Neural cell (in vitro differentiated cells): ENCODE measurements around the gene LMAN2L. TPM values are rescaled to one million over a fixed set of nuclear protein-coding genes. Genes with fewer than 3 reads are reported as not detected.

Experiments
- H2AFZ ChIP-seq: fragments of 200-600, 300-800 bp; sonication (generic), shearing (Covaris generic); 2 replicates; pipeline ENCODE4 v1.6.0; 2014; ENCODE audit warnings: low read depth, mild to moderate bottlenecking, antibody characterized with exemption, low read length, moderate library complexity
- H3F3A ChIP-seq: fragments of 200-600 bp; shearing (Covaris generic); 2 replicates; pipeline ENCODE4 v1.6.1; 2016; ENCODE audit warnings: mild to moderate bottlenecking, moderate library complexity, mixed read lengths, antibody characterized with exemption, low read length; ENCODE audit not compliant: insufficient read depth, poor library complexity, severe bottlenecking
- H3K27ac ChIP-seq: fragments of 200-600, 300-800 bp; sonication (generic), shearing (Covaris generic); 2 replicates; pipeline ENCODE4 v1.5.1; 2014; ENCODE audit warnings: mild to moderate bottlenecking, low read length, moderate library complexity
- H3K27me3 ChIP-seq: fragments of 300-800, 200-600 bp; sonication (generic), shearing (Covaris generic); 2 replicates; pipeline ENCODE4 v1.6.0; 2014; ENCODE audit warnings: mild to moderate bottlenecking, low read depth, low read length, moderate library complexity; ENCODE audit not compliant: insufficient read depth
- H3K36me3 ChIP-seq: fragments of 300-800, 200-600 bp; sonication (generic), shearing (Covaris generic); 2 replicates; pipeline ENCODE4 v1.5.1; 2014; ENCODE audit warnings: mild to moderate bottlenecking, antibody characterized with exemption, low read length, moderate library complexity; ENCODE audit not compliant: insufficient read depth
- H3K4me2 ChIP-seq: fragments of 300-800, 200-600 bp; sonication (generic), shearing (Covaris generic); 2 replicates; pipeline ENCODE4 v1.6.0; 2014; ENCODE audit warnings: mild to moderate bottlenecking, low read length
- H3K4me3 ChIP-seq: fragments of 300-800, 200-600 bp; sonication (generic), shearing (Covaris generic); 2 replicates; pipeline ENCODE4 v1.5.1; 2014; ENCODE audit warnings: mild to moderate bottlenecking, low read length, moderate library complexity
- H3K79me2 ChIP-seq: fragments of 200-600 bp; shearing (Covaris generic); replicated peaks from 2 replicates; pipeline ENCODE4 v1.6.0; 2014; ENCODE audit warnings: mild to moderate bottlenecking, low read length, moderate library complexity; ENCODE audit not compliant: insufficient read depth
- H3K9ac ChIP-seq: fragments of 300-800, 200-600 bp; sonication (generic), shearing (Covaris generic); 2 replicates; pipeline ENCODE4 v1.6.1; 2016; ENCODE audit warnings: mild to moderate bottlenecking, low read length, mixed read lengths
- H3K9me2 ChIP-seq: fragments of 200-600 bp; shearing (Covaris generic); 2 replicates; pipeline ENCODE4 v1.6.1; 2016; ENCODE audit warnings: mild to moderate bottlenecking, low read length, mixed read lengths; ENCODE audit not compliant: insufficient read depth
- H3K9me3 ChIP-seq: fragments of 200-600, 300-800 bp; sonication (generic), shearing (Covaris generic); 2 replicates; pipeline ENCODE4 v1.6.1; 2016; ENCODE audit warnings: mild to moderate bottlenecking, mixed run types, low read length, moderate library complexity, mixed read lengths
- H4K20me1 ChIP-seq: fragments of 200-600 bp; shearing (Covaris generic); 2 replicates; pipeline ENCODE4 v1.6.1; 2016; ENCODE audit warnings: mild to moderate bottlenecking, mixed run types; ENCODE audit not compliant: insufficient read depth
- CTCF ChIP-seq: fragments of 450-650 bp; IDR thresholded peaks from 2 replicates; pipeline ENCODE4 v1.5.1; 2014; ENCODE audit warnings: antibody characterized with exemption, mild to moderate bottlenecking, moderate library complexity; ENCODE audit not compliant: poor library complexity, severe bottlenecking
- EP300 ChIP-seq: fragments of 450-650 bp; conservative IDR thresholded peaks from 2 replicates; pipeline ENCODE4 v1.6.1; 2014; ENCODE audit warnings: antibody characterized with exemption, mild to moderate bottlenecking, moderate library complexity; ENCODE audit not compliant: poor library complexity, severe bottlenecking
- EZH2 ChIP-seq: fragments of 200-600, 300-800 bp; shearing (Covaris generic), sonication (generic); IDR thresholded peaks from 2 replicates; pipeline ENCODE4 v1.6.1; 2014; ENCODE audit warnings: antibody characterized with exemption, low read length, borderline replicate concordance, mild to moderate bottlenecking; ENCODE audit not compliant: insufficient read depth, poor library complexity, severe bottlenecking
- MXI1 ChIP-seq: fragments of 450-650 bp; conservative IDR thresholded peaks from 2 replicates; pipeline ENCODE4 v1.6.1; 2014; ENCODE audit warnings: antibody characterized with exemption, mild to moderate bottlenecking; ENCODE audit not compliant: poor library complexity, severe bottlenecking
- POLR2AphosphoS5 ChIP-seq: IDR thresholded peaks from 2 replicates; pipeline ENCODE4 v1.6.1; 2012
- RAD21 ChIP-seq: fragments of 450-650 bp; conservative IDR thresholded peaks from 2 replicates; pipeline ENCODE4 v1.6.1; 2014; ENCODE audit warnings: antibody characterized with exemption, mild to moderate bottlenecking, moderate library complexity
- REST ChIP-seq: IDR thresholded peaks from 2 replicates; pipeline ENCODE4 v1.6.1; 2012; ENCODE audit warnings: borderline replicate concordance
- SMC3 ChIP-seq: fragments of 450-650 bp; conservative IDR thresholded peaks from 2 replicates; pipeline ENCODE4 v1.6.1; 2014; ENCODE audit warnings: antibody characterized with exemption, mild to moderate bottlenecking, moderate library complexity; ENCODE audit not compliant: poor library complexity
- TAF1 ChIP-seq: IDR thresholded peaks from 2 replicates; pipeline ENCODE4 v1.6.1; 2012; ENCODE audit warnings: low read depth
- polyA plus RNA-seq: library from polyadenylated mRNA; depleted of rRNA; stranded (reverse); fragments of >200 nt; gene quantifications from 2 replicates; pipeline ENCODE4 v1.2.3, GENCODE V29; 2014

LMAN2L gene
- polyA plus RNA-seq, 1 donor from 2014 or later = 41.3 TPM

- TF ChIP-seq REST (no peak), MXI1 (no peak), EZH2 (no peak), SMC3 (no peak), CTCF (no peak), POLR2AphosphoS5 (no peak), TAF1 (no peak), EP300 (no peak), RAD21 (no peak)
- Histone ChIP-seq H3K27me3 (no peaks in the 10 kb centered on the region), H3K9ac (no peak overlapping the region), H3F3A (no peaks in the 10 kb centered on the region), H3K4me2 (no peak overlapping the region), H2AFZ (no peak overlapping the region), H3K27ac (no peak overlapping the region), H3K9me3 (no peaks in the 10 kb centered on the region), H4K20me1 (no peaks in the 10 kb centered on the region), H3K4me3 (no peak overlapping the region), H3K9me2 (no peaks in the 10 kb centered on the region), H3K79me2 (no peaks in the 10 kb centered on the region), H3K36me3 (no peaks in the 10 kb centered on the region)
Measured at GRCh38 chr2:96751800-96752199, 11.9 kb upstream of the LMAN2L start.

GRCh38 chr2:96747061-96747617 lies 7.3 kb upstream of the LMAN2L start:
- no peak overlapping the region for H3K9ac ChIP-seq
- no peak overlapping the region for H3K4me2 ChIP-seq
- H2AFZ ChIP-seq = no peak overlapping the region
- H3K4me3 ChIP-seq = no peak overlapping the region
- no peaks in the 10 kb centered on the region for H3K27me3 ChIP-seq
- H3K27ac ChIP-seq = no peak overlapping the region
- H3K36me3 ChIP-seq = no peaks in the 10 kb centered on the region
- no peaks in the 10 kb centered on the region for H3K9me3 ChIP-seq
- no peaks in the 10 kb centered on the region for H3F3A ChIP-seq
- H3K79me2 ChIP-seq = no peaks in the 10 kb centered on the region
- H4K20me1 ChIP-seq = no peaks in the 10 kb centered on the region
- TF ChIP-seq EP300 (no peak), RAD21 (no peak), EZH2 (no peak), POLR2AphosphoS5 (no peak), TAF1 (no peak), SMC3 (no peak), CTCF (no peak), REST (no peak), MXI1 (no peak)
- no peaks in the 10 kb centered on the region for H3K9me2 ChIP-seq
